ENCODE data around the gene DNASE2B. TPM values are rescaled to one million over a fixed set of nuclear protein-coding genes. Genes with fewer than 3 reads are reported as not detected.

Gene DNASE2B
- total RNA-seq, 1 experiment from 2014 or later = not detected

DNA sequence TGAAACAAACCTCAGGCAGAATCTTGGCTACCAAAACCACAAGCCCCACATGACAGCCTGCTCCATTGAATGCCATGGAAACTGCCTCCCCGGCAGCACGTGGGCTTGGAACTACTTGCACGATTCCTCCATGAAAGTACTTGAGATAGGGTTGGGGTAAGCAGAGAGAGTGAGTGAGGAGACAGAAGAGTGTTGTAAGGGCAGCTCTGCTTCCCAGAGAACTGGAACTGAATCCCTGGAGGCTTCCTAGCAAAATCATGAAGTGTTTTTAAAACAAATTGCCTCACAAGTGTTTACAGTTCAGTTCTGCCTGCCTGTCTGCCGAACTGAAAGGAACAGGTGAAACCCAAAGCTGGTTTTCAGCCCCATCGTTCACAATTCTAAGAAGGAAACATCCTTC, 35.3 kb upstream of the DNASE2B start:
- H3K27ac ChIP-seq (ENCODE audit: low read length) = no peak overlapping the region
- no peaks in the 10 kb centered on the region for H3K9me2 ChIP-seq (replicated peaks; ENCODE audit: low read length)
- H3K9me3 ChIP-seq (ENCODE audit: low read length) = no peaks in the 10 kb centered on the region
- intact Hi-C loops (cut with micrococcal nuclease) = no loop called here
- no peaks in the 10 kb centered on the region for H4K20me1 ChIP-seq (ENCODE audit: low read length)
- POLR2A ChIA-PET (ENCODE audit: unreplicated experiment) = no interaction called here
- peaks cover 36% of the 10 kb centered on the region for H3K4me1 ChIP-seq (ENCODE audit: insufficient read depth, low read length)
- H3K27me3 ChIP-seq (ENCODE audit: low read length) = no peaks in the 10 kb centered on the region
- no peaks in the 10 kb centered on the region for H3K36me3 ChIP-seq (ENCODE audit: low read depth, low read length)
- no peaks in the 10 kb centered on the region for H3F3A ChIP-seq (ENCODE audit: low read length, unreplicated experiment)
- TF ChIP-seq EZH2 (IDR thresholded peaks at IDR 0.05; ENCODE audit: low read length, unreplicated experiment) (no peak), EZH2phosphoT487 (IDR thresholded peaks at IDR 0.05; ENCODE audit: borderline replicate concordance, low read length) (no peak)
- TF ChIP-seq, protein P1, sequence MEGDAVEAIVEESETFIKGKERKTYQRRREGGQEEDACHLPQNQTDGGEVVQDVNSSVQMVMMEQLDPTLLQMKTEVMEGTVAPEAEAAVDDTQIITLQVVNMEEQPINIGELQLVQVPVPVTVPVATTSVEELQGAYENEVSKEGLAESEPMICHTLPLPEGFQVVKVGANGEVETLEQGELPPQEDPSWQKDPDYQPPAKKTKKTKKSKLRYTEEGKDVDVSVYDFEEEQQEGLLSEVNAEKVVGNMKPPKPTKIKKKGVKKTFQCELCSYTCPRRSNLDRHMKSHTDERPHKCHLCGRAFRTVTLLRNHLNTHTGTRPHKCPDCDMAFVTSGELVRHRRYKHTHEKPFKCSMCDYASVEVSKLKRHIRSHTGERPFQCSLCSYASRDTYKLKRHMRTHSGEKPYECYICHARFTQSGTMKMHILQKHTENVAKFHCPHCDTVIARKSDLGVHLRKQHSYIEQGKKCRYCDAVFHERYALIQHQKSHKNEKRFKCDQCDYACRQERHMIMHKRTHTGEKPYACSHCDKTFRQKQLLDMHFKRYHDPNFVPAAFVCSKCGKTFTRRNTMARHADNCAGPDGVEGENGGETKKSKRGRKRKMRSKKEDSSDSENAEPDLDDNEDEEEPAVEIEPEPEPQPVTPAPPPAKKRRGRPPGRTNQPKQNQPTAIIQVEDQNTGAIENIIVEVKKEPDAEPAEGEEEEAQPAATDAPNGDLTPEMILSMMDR (conservative IDR thresholded peaks at IDR 0.05; ENCODE audit: low read depth, low read length) = no peak
- CTCF ChIA-PET = no interaction called here
- ATAC-seq = no peak
- BruUV-seq (replicated peaks) = no TSS peak
- no peak overlapping the region for H3K4me2 ChIP-seq (ENCODE audit: low read length)
- no peaks in the 10 kb centered on the region for H3K79me2 ChIP-seq (ENCODE audit: low read length)
- no peak overlapping the region for H3K9ac ChIP-seq (ENCODE audit: low read length)
- H3K4me3 ChIP-seq (ENCODE audit: low read length) = no peak overlapping the region
- no peak overlapping the region for H2AFZ ChIP-seq (ENCODE audit: low read length)
- DNase-seq = no peak

DNA sequence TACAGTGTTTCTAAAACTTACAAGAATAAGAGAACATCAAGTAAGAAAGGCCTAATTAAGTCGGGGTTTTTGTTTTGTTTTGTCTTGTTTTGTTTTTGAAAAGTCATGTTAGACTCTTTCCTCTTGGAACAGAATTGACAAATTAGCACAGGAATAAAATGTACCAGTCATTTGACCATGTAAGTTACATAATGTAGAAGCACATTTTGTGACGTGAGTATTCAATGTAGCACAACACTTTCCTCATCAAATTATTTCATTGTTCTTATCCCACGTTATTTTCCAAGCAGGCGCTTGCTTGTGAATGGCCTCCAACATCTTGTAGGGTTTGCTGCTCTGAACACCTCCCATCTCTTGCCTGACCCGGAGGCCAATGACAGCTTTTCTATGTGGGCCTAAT, 34.7 kb upstream of the DNASE2B start:
- BruUV-seq (replicated peaks) = no TSS peak
- CTCF ChIA-PET = no interaction called here
- peaks cover 36% of the 10 kb centered on the region for H3K4me1 ChIP-seq (ENCODE audit: insufficient read depth, low read length)

More for the DNA sequence above, 34.7 kb upstream of the DNASE2B start:
- Histone ChIP-seq H2AFZ (ENCODE audit: low read length) (no peak overlapping the region), H3K4me2 (ENCODE audit: low read length) (no peak overlapping the region), H3F3A (ENCODE audit: low read length, unreplicated experiment) (no peaks in the 10 kb centered on the region), H3K27me3 (ENCODE audit: low read length) (no peaks in the 10 kb centered on the region), H4K20me1 (ENCODE audit: low read length) (no peaks in the 10 kb centered on the region), H3K4me3 (ENCODE audit: low read length) (no peak overlapping the region), H3K27ac (ENCODE audit: low read length) (no peak overlapping the region), H3K36me3 (ENCODE audit: low read depth, low read length) (no peaks in the 10 kb centered on the region), H3K79me2 (ENCODE audit: low read length) (no peaks in the 10 kb centered on the region), H3K9ac (ENCODE audit: low read length) (no peak overlapping the region), H3K9me2 (replicated peaks; ENCODE audit: low read length) (no peaks in the 10 kb centered on the region), H3K9me3 (ENCODE audit: low read length) (no peaks in the 10 kb centered on the region)
- no peak for TF ChIP-seq EZH2 (IDR thresholded peaks at IDR 0.05; ENCODE audit: low read length, unreplicated experiment)
- TF ChIP-seq EZH2phosphoT487 (IDR thresholded peaks at IDR 0.05; ENCODE audit: borderline replicate concordance, low read length) = no peak
- TF ChIP-seq, protein P1 (conservative IDR thresholded peaks at IDR 0.05; ENCODE audit: low read depth, low read length) = no peak
- ATAC-seq (no peak), DNase-seq (no peak)
- POLR2A ChIA-PET (ENCODE audit: unreplicated experiment) = no interaction called here
- intact Hi-C loops (cut with micrococcal nuclease) = loop anchor here (2.0 kb wide), 3 partner anchors 47 to 69 kb away; no protein-coding TSS in a partner anchor
